Effector CD4-positive, alpha-beta T cell (primary cell): ENCODE data around the gene KCNK16.

Source experiments
- DNase-seq: peaks from one replicate; pipeline ENCODE4 v3.0.0-alpha.2; 2020

KCNK16 gene

DNA sequence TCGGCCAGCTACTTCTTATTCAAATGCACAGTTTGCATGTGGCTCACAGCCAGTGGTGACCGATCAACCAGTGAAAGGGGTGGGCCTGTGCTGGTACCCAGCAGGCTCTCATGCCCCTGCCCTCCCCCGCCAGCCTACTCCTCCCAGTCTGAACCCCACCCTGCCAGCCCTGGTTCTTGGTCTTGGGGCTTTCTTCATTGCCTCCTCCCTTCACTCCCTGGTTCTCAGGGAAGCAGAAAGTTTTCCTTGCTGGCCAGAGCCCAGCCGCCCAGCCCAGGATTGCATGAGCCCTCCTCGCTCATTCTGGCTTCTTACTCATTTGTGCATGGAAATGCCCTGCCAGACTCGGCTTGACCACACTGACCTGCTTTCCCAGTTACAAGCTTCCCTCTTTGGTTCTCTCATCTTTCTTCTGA is 49.1 kb downstream of the KCNK16 start:
- no peak for DNase-seq

- no peak for DNase-seq
Observed at GRCh38 chr6:39269961-39270360, 52.5 kb downstream of the KCNK16 start.

DNA sequence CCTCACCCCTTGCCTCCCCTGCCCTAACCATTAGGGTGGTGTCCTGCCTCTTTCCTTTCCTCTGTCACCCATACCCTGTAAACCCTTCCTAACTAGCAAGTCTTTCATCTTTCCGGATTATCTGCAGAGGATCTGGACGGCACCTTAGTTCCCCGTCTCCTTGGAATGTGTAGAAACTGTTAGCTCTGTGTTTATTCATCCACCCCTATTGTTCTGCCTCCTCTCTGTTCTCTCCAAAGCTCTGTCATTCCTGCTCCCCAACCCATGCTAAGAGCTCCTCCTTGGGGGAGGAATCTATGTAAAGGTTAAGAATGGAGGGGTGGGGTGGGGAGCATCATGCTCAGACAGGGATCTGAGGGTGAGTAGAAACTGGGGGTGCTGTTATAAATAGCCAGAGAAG is 53.8 kb downstream of the KCNK16 start:
- no peak for DNase-seq

DNA sequence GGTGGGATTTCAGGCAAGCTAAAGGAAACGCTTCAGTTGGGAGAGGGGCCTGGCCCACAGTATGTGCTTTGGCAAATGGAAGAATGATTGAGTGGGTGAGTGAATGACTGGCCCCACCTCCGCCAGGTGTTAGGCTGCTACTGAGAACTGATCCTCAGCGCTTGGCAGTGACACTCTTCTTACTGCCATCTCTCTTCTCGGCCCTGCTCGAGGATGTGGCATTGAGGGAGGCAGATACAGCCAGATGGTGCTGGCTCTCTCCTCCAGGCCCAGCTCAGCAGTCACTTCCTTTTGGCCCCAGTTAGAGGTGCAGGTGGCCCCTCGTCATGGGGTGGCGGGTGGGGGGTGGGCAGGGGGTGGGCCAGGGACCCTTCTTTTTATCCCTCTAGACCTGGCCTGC is 54.3 kb downstream of the KCNK16 start:
- DNase-seq: no peak

DNA sequence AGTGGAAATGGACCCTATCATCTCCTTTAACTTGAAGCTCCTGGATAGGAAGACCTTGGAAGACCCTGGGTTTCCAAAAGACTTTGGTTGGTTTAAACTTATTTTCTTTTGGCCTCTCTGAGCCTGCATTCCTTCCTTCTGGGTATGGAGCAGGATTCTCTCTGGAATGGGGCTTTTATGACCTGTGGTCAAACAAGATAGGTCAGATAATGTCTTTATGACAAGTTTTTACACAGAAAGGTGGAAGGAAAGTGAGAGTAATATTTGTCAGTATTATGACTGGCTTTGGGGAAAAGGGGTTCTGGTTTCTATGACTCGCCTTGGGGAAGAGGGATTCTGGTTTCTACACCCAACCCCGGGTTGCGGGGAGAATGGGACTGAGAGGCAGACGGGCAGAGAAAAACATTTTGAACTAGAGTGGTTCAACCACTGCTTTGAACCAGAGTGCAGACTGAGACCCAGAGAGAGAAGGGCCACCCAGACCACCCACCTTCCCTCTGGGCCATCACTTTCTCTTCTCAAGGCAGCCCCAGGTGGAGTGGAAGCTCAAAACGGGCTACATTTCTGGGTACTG is 55.6 kb downstream of the KCNK16 start:
- DNase-seq: no peak

DNA sequence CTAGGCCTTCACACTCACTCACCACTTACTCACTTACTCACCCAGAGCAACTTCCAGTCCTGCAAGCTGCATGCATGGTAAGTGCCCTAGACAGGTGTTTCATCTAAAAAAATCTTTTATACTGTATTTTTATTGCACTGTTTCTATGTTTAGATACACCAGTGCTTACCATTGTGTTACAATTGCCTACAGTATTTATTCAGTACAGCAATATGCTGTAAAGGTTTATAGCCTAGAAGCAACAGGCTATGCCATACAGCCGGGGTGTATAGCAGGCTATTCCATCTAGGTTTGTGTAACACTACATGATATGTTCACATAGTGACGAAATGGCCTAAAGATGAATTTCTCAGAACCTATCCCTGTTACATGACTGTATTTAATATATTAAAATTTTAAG is 56.1 kb downstream of the KCNK16 start:
- no peak for DNase-seq
